HCT116 (cell line): ENCODE data around the gene XPO4. TPM values are rescaled to one million over a fixed set of nuclear protein-coding genes. Genes with fewer than 3 reads are reported as not detected.

ENCODE experiments used
- ATAC-seq: fragments of 200-7000 bp; cut with Tn5 transposase; 2 replicates; pipeline ENCODE4 v1.9.1; 2020; ENCODE audit warnings: mild to moderate bottlenecking, moderate library complexity
- BruUV-seq: library from RNA; stranded (reverse); fragments of 400-500 nt; replicated peaks from 2 replicates; lab custom pipeline; 2021; lab: Mats Ljungman, UMichigan
- CTCF ChIA-PET: fragments of 300-600 bp; sonication (Branson Sonifier 250); formaldehyde crosslinking; loops from one replicate; lab custom pipeline; 2021; ENCODE audit warnings: antibody characterized with exemption; lab: Charles Lee
- POLR2A ChIA-PET: fragments of 300-600, 350-600 bp; sonication (Branson Sonifier 250); formaldehyde crosslinking; loops from one replicate; lab custom pipeline; 2021; ENCODE audit warnings: antibody characterized with exemption; lab: Charles Lee
- RAD21 ChIA-PET, 2 experiments: fragments of 300-600 bp; sonication (Branson Sonifier 250); formaldehyde crosslinking; loops; one replicate each; lab custom pipeline; 2023; ENCODE audit warnings: low total read pairs in 2 of 2; ENCODE audit not compliant: uncharacterized antibody in 2 of 2, unreplicated experiment in 2 of 2, low non-redundant PET in 1 of 2; lab: Charles Lee
- DNase-seq: peaks from one replicate; pipeline ENCODE4 v3.0.0-alpha.2; 2010; ENCODE audit warnings: low read depth, low spot score
- H2AFZ ChIP-seq: fragments of 200-600 bp; shearing (Covaris generic), sonication (generic); 2 replicates; pipeline ENCODE4 v1.6.1; 2017; ENCODE audit warnings: low read depth, mixed run types, mixed read lengths, antibody characterized with exemption, low read length; ENCODE audit not compliant: poor library complexity, severe bottlenecking
- H3K27ac ChIP-seq: 2 replicates; pipeline ENCODE4 v1.5.1; 2012; ENCODE audit warnings: low read depth, low read length
- H3K27me3 ChIP-seq: fragments of 200-600 bp; sonication (generic); 2 replicates; pipeline ENCODE4 v1.6.1; 2016; ENCODE audit warnings: mixed run types, low read length, mixed read lengths; ENCODE audit not compliant: insufficient read depth
- H3K36me3 ChIP-seq, 2 experiments: fragments of 200-500 bp in 1 of 2; fragments of 200-600 bp in 1 of 2; sonication (Bioruptor generic) in 1 of 2; sonication (generic) in 1 of 2; 2 replicates each; pipeline versions ENCODE4 v1.5.1 to v1.6.1; 2014 to 2016; ENCODE audit warnings: low read length in 2 of 2, inconsistent platforms in 1 of 2, mixed read lengths in 1 of 2, mixed run types in 1 of 2; ENCODE audit not compliant: insufficient read depth in 2 of 2, control insufficient read depth in 1 of 2
- H3K4me1 ChIP-seq, 2 experiments: fragments of 200-600 bp in 1 of 2; sonication (generic) in 1 of 2; 2 replicates each; pipeline versions ENCODE4 v1.5.1 to v1.6.1; 2012 to 2017; ENCODE audit warnings: low read length in 2 of 2, inconsistent platforms in 1 of 2, mild to moderate bottlenecking in 1 of 2, mixed read lengths in 1 of 2, mixed run types in 1 of 2, moderate library complexity in 1 of 2; ENCODE audit not compliant: insufficient read depth in 2 of 2, control insufficient read depth in 1 of 2
- H3K4me2 ChIP-seq: fragments of 200-600 bp; sonication (generic); 2 replicates; pipeline ENCODE4 v1.6.1; 2017; ENCODE audit warnings: mixed run types, low read length, mixed read lengths
- H3K4me3 ChIP-seq, 2 experiments: fragments of 200-600 bp in 1 of 2; sonication (generic) in 1 of 2; replicated peaks in 1 of 2; 2 replicates each; pipeline ENCODE4 v1.5.1; 2011 to 2016; ENCODE audit warnings: low read length in 2 of 2, control low read depth in 1 of 2, low read depth in 1 of 2, mild to moderate bottlenecking in 1 of 2, mixed read lengths in 1 of 2, mixed run types in 1 of 2
- H3K79me2 ChIP-seq: fragments of 200-600 bp; sonication (generic); 2 replicates; pipeline ENCODE4 v1.6.1; 2017; ENCODE audit warnings: mild to moderate bottlenecking, mixed run types, low read length, moderate library complexity, mixed read lengths; ENCODE audit not compliant: insufficient read depth
- H3K9ac ChIP-seq: fragments of 200-600 bp; sonication (generic); 2 replicates; pipeline ENCODE4 v1.6.1; 2016; ENCODE audit warnings: low read length, mixed read lengths
- H3K9me2 ChIP-seq: fragments of 200-600 bp; sonication (generic), shearing (Covaris generic); 2 replicates; pipeline ENCODE4 v1.6.1; 2017; ENCODE audit warnings: mixed run types, mild to moderate bottlenecking, moderate library complexity; ENCODE audit not compliant: insufficient read depth
- H3K9me3 ChIP-seq, 2 experiments: fragments of 200-500 bp in 1 of 2; fragments of 200-600 bp in 1 of 2; sonication (Bioruptor generic) in 1 of 2; sonication (generic) in 1 of 2; 2 replicates each; pipeline ENCODE4 v1.6.1; 2014 to 2017; ENCODE audit warnings: low read length in 2 of 2, mixed read lengths in 2 of 2, inconsistent platforms in 1 of 2, low read depth in 1 of 2, mild to moderate bottlenecking in 1 of 2, mixed run types in 1 of 2, moderate library complexity in 1 of 2; ENCODE audit not compliant: control insufficient read depth in 1 of 2, insufficient read depth in 1 of 2
- H4K20me1 ChIP-seq: fragments of 200-600 bp; sonication (generic), shearing (Covaris generic); 2 replicates; pipeline ENCODE4 v1.6.1; 2017; ENCODE audit warnings: mixed run types, mild to moderate bottlenecking, moderate library complexity; ENCODE audit not compliant: insufficient read depth
- CBX3 ChIP-seq: IDR thresholded peaks from 2 replicates; pipeline ENCODE4 v1.6.1; 2012; ENCODE audit warnings: low read depth
- CEBPB ChIP-seq: IDR thresholded peaks from 2 replicates; pipeline ENCODE4 v1.6.1; 2012; ENCODE audit warnings: low read depth
- EGR1 ChIP-seq: IDR thresholded peaks from 2 replicates; pipeline ENCODE4 v1.6.1; 2012; ENCODE audit warnings: low read depth
- ELF1 ChIP-seq: IDR thresholded peaks from 2 replicates; pipeline ENCODE4 v1.6.1; 2012; ENCODE audit warnings: low read depth, borderline replicate concordance
- EZH2phosphoT487 ChIP-seq: fragments of 200-600 bp; IDR thresholded peaks from 2 replicates; pipeline ENCODE4 v1.6.1; 2018; ENCODE audit warnings: antibody characterized with exemption, borderline replicate concordance
- SP1 ChIP-seq: IDR thresholded peaks from 2 replicates; pipeline ENCODE4 v1.6.1; 2012; ENCODE audit warnings: low read depth
- SRF ChIP-seq: IDR thresholded peaks from 2 replicates; pipeline ENCODE4 v1.6.1; 2012; ENCODE audit warnings: low read depth
- TCF7L2 ChIP-seq: IDR thresholded peaks from 2 replicates; pipeline ENCODE4 v1.7.0; 2011; ENCODE audit warnings: borderline replicate concordance, inconsistent platforms; ENCODE audit not compliant: insufficient read depth, insufficient read length; ENCODE audit errors: extremely low read depth
- intact Hi-C: fragments of 100-400 bp; cut with micrococcal nuclease; formaldehyde crosslinking; loops from 2 replicates; pipeline ENCODE4 v1.10.0; 2022
- total RNA-seq: library from RNA; stranded (reverse); gene quantifications from one replicate; pipeline ENCODE4 v1.2.1, GENCODE V29; 2021; ENCODE audit not compliant: unreplicated experiment
- TF ChIP-seq, protein P1 (sequence below): IDR thresholded peaks from 2 replicates; pipeline ENCODE4 v1.6.1; 2012
- TF ChIP-seq, protein P2 (sequence below): IDR thresholded peaks from 2 replicates; pipeline ENCODE4 v1.6.1; 2012
- TF ChIP-seq, protein P3 (sequence below): IDR thresholded peaks from 2 replicates; pipeline ENCODE4 v1.6.1; 2012; ENCODE audit warnings: low read depth
- TF ChIP-seq, protein P4 (sequence below), 3 experiments: fragments of 200-600 bp in 1 of 3; sonication (generic) in 1 of 3; IDR thresholded peaks in 2 of 3; conservative IDR thresholded peaks in 1 of 3; 2 replicates each; pipeline ENCODE4 v1.5.1; 2012 to 2017; ENCODE audit warnings: low read depth in 2 of 3, low read length in 2 of 3, antibody characterized with exemption in 1 of 3, borderline replicate concordance in 1 of 3, control low read depth in 1 of 3, mild to moderate bottlenecking in 1 of 3, mixed read lengths in 1 of 3, mixed run types in 1 of 3, moderate library complexity in 1 of 3; ENCODE audit not compliant: insufficient read depth in 1 of 3

XPO4 gene
- total RNA-seq, 1 experiment from 2014 or later: 29.7 TPM

DNA sequence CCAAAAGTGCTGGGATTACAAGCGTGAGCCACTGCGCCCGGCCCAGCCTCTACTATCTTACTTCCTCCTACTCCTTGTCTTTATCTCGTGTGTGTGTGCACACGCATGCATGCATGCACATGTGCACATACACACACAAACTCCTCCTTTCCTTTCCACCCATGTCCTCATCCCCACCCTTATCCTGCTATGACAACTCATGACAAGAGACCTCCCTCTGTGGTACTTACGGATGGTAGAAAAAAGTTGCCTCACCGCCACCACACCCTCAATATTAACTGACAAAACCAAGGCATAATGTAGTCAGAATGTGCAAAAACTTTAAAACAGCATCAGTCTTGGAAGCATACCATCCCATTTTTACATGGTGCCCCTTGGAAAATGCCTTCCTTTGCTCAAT is 112.9 kb downstream of the XPO4 start:
- ATAC-seq: no peak

More for the DNA sequence above, 112.9 kb downstream of the XPO4 start:
- H2AFZ ChIP-seq: no peak overlapping the region
- no peak for TF ChIP-seq EGR1
- no peak for TF ChIP-seq EZH2phosphoT487
- TF ChIP-seq, protein P1, sequence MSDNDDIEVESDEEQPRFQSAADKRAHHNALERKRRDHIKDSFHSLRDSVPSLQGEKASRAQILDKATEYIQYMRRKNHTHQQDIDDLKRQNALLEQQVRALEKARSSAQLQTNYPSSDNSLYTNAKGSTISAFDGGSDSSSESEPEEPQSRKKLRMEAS: no peak
- no peak for TF ChIP-seq SRF
- TF ChIP-seq, protein P2, sequence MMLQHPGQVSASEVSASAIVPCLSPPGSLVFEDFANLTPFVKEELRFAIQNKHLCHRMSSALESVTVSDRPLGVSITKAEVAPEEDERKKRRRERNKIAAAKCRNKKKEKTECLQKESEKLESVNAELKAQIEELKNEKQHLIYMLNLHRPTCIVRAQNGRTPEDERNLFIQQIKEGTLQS: no peak
- TF ChIP-seq ELF1: no peak
- TF ChIP-seq CEBPB: no peak
- no peak for TF ChIP-seq CBX3
- no peak for TF ChIP-seq SP1
- TF ChIP-seq, protein P3, sequence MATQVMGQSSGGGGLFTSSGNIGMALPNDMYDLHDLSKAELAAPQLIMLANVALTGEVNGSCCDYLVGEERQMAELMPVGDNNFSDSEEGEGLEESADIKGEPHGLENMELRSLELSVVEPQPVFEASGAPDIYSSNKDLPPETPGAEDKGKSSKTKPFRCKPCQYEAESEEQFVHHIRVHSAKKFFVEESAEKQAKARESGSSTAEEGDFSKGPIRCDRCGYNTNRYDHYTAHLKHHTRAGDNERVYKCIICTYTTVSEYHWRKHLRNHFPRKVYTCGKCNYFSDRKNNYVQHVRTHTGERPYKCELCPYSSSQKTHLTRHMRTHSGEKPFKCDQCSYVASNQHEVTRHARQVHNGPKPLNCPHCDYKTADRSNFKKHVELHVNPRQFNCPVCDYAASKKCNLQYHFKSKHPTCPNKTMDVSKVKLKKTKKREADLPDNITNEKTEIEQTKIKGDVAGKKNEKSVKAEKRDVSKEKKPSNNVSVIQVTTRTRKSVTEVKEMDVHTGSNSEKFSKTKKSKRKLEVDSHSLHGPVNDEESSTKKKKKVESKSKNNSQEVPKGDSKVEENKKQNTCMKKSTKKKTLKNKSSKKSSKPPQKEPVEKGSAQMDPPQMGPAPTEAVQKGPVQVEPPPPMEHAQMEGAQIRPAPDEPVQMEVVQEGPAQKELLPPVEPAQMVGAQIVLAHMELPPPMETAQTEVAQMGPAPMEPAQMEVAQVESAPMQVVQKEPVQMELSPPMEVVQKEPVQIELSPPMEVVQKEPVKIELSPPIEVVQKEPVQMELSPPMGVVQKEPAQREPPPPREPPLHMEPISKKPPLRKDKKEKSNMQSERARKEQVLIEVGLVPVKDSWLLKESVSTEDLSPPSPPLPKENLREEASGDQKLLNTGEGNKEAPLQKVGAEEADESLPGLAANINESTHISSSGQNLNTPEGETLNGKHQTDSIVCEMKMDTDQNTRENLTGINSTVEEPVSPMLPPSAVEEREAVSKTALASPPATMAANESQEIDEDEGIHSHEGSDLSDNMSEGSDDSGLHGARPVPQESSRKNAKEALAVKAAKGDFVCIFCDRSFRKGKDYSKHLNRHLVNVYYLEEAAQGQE: no peak
- no peak for TF ChIP-seq TCF7L2
- TF ChIP-seq, protein P4, sequence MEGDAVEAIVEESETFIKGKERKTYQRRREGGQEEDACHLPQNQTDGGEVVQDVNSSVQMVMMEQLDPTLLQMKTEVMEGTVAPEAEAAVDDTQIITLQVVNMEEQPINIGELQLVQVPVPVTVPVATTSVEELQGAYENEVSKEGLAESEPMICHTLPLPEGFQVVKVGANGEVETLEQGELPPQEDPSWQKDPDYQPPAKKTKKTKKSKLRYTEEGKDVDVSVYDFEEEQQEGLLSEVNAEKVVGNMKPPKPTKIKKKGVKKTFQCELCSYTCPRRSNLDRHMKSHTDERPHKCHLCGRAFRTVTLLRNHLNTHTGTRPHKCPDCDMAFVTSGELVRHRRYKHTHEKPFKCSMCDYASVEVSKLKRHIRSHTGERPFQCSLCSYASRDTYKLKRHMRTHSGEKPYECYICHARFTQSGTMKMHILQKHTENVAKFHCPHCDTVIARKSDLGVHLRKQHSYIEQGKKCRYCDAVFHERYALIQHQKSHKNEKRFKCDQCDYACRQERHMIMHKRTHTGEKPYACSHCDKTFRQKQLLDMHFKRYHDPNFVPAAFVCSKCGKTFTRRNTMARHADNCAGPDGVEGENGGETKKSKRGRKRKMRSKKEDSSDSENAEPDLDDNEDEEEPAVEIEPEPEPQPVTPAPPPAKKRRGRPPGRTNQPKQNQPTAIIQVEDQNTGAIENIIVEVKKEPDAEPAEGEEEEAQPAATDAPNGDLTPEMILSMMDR (IDR thresholded peaks at IDR 0.05 in 2 of 3, conservative IDR thresholded peaks at IDR 0.05 in 1 of 3; ENCODE audit: borderline replicate concordance in 1 of 3, insufficient read depth in 1 of 3, low read depth in 2 of 3, low read length in 2 of 3): no peak
- ChIA-PET CTCF (no interaction called here), POLR2A (no interaction called here), RAD21 (no interaction called here)
- no peak overlapping the region for H3K4me3 ChIP-seq
- no peak for DNase-seq
- no peaks in the 10 kb centered on the region for H3K9me2 ChIP-seq
- no peaks in the 10 kb centered on the region for H3K27me3 ChIP-seq
- H3K4me1 ChIP-seq: peaks cover 0 to 4% of the 10 kb centered on the region in 2 experiments; a peak in 1 of 4 replicates
- H3K27ac ChIP-seq: no peak overlapping the region
- H4K20me1 ChIP-seq: no peaks in the 10 kb centered on the region
- no peak overlapping the region for H3K4me2 ChIP-seq
- no peak overlapping the region for H3K9ac ChIP-seq
- H3K36me3 ChIP-seq: peaks cover 6 to 8% of the 10 kb centered on the region in 2 experiments; a peak in 3 of 4 replicates
- BruUV-seq: no TSS peak
- no peaks in the 10 kb centered on the region; the same call in 1 of the 2 replicates for H3K79me2 ChIP-seq
- intact Hi-C loops: no loop called here
- H3K9me3 ChIP-seq: no peaks in the 10 kb centered on the region
